Measurements from ENCODE around the gene SKA2. TPM values are rescaled to one million over a fixed set of nuclear protein-coding genes. Genes with fewer than 3 reads are reported as not detected.

SKA2 gene
- total and polyA plus RNA-seq, 10 of the 15 experiments (the other 5 are each of a cell fraction or from before 2014, with no cell fraction given) = 40.3 to 137 (median 112) TPM

DNA sequence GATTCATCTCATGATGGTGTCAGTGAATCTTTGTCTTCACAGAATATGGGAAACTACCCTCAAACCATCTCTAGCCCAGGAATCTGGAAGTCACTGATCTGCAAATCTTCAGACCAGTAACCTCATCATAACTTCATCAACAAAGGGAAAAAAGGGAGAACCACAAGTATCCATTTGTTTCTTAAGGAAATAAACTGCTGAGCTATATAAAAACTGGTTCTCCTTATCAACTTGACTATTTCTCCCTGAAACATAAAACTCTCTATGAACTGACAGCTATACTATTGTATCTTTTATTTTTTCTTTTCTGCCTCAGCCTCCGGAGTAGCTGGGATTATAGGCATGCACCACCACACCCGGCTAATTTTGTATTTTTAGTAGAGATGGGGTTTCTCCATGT is 87.6 kb downstream of the SKA2 start (continued):
- TF ChIP-seq, protein P1, sequence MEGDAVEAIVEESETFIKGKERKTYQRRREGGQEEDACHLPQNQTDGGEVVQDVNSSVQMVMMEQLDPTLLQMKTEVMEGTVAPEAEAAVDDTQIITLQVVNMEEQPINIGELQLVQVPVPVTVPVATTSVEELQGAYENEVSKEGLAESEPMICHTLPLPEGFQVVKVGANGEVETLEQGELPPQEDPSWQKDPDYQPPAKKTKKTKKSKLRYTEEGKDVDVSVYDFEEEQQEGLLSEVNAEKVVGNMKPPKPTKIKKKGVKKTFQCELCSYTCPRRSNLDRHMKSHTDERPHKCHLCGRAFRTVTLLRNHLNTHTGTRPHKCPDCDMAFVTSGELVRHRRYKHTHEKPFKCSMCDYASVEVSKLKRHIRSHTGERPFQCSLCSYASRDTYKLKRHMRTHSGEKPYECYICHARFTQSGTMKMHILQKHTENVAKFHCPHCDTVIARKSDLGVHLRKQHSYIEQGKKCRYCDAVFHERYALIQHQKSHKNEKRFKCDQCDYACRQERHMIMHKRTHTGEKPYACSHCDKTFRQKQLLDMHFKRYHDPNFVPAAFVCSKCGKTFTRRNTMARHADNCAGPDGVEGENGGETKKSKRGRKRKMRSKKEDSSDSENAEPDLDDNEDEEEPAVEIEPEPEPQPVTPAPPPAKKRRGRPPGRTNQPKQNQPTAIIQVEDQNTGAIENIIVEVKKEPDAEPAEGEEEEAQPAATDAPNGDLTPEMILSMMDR (IDR thresholded peaks at IDR 0.05 in 2 of 3, conservative IDR thresholded peaks at IDR 0.05 in 1 of 3; ENCODE audit: control insufficient read depth in 2 of 3, extremely low read depth in 1 of 3, insufficient read depth in 1 of 3, low read depth in 3 of 3, low read length in 3 of 3) = no peak
- TF ChIP-seq ZNF274 (IDR thresholded peaks at IDR 0.05; ENCODE audit: insufficient read depth, insufficient read length) = no peak
- no peak for TF ChIP-seq YY1 (IDR thresholded peaks at IDR 0.05; ENCODE audit: low read depth, low read length)
- TF ChIP-seq, protein P2, sequence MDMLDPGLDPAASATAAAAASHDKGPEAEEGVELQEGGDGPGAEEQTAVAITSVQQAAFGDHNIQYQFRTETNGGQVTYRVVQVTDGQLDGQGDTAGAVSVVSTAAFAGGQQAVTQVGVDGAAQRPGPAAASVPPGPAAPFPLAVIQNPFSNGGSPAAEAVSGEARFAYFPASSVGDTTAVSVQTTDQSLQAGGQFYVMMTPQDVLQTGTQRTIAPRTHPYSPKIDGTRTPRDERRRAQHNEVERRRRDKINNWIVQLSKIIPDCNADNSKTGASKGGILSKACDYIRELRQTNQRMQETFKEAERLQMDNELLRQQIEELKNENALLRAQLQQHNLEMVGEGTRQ (IDR thresholded peaks at IDR 0.05; ENCODE audit: borderline replicate concordance, low read depth, low read length) = no peak
- no peak for TF ChIP-seq SREBF1 (IDR thresholded peaks at IDR 0.05; ENCODE audit: low read length)
- TF ChIP-seq TCF7 (IDR thresholded peaks at IDR 0.05; ENCODE audit: borderline replicate concordance) = no peak

DNA sequence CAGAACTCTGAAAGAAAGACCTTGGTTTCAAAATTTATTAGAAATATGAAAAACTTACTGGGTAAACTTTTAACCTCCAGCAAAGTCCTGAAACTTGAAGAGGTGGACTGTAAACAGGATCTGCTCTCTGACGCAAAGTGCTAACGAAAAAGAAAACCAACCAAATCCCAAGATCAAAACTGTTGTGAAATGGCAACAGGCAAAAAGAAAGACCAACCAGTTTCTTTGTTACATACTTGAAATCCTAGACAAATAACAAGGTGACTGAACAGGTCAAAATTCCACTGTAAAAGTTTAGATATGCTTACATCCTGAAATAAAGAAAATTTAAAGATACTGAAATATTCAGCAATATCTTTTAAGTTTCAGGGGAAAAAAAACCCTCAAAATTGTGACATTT is 92.5 kb downstream of the SKA2 start:
- in situ Hi-C loops (cut with MboI) = no loop called here
- TF ChIP-seq NBN (IDR thresholded peaks at IDR 0.05) (no peak), YY1 (IDR thresholded peaks at IDR 0.05; ENCODE audit: low read depth, low read length) (no peak), ETV6 (conservative IDR thresholded peaks at IDR 0.05 in 1 of 2, IDR thresholded peaks at IDR 0.05 in 1 of 2; ENCODE audit: borderline replicate concordance in 1 of 2, low read depth in 1 of 2) (peak in 1 of 2 experiments; percentile 84; a peak in 1 of 4 replicates), ASH2L (IDR thresholded peaks at IDR 0.05; ENCODE audit: borderline replicate concordance, low read depth) (no peak)
- no peaks in the 10 kb centered on the region for H3K9me3 ChIP-seq (replicated peaks; ENCODE audit: control insufficient read depth, insufficient read depth, low read length)
- no peak for DNase-seq (ENCODE audit: low read depth, low spot score)
- H2AFZ ChIP-seq (ENCODE audit: control insufficient read depth, low read depth, low read length) = no peak overlapping the region
- WGBS (ENCODE audit: insufficient coverage, insufficient replicate concordance, low lambda C conversion rate, missing lambda C conversion rate) = 76% methylated on average over 2 of the region's 2 CpGs
- ChIA-PET POLR2A (no interaction called here), SMC1A (ENCODE audit: uncharacterized antibody, unreplicated experiment) (no interaction called here), CTCF (no interaction called here), RAD21 (ENCODE audit: unreplicated experiment) (no interaction called here)
- no peak overlapping the region for H3K4me3 ChIP-seq
- no peak overlapping the region for H3K4me2 ChIP-seq (ENCODE audit: control insufficient read depth, insufficient read depth)
- intact Hi-C loops (cut with micrococcal nuclease; ENCODE audit: unreplicated experiment) = no loop called here
- BruUV-seq (replicated peaks) = no TSS peak
- H3K4me1 ChIP-seq (ENCODE audit: control insufficient read depth, insufficient read depth, low read length) = no peaks in the 10 kb centered on the region
- H3K79me2 ChIP-seq (ENCODE audit: control insufficient read depth, insufficient read depth, low read length) = no peaks in the 10 kb centered on the region
- no peak for ATAC-seq
- no peaks in the 10 kb centered on the region for H3K27me3 ChIP-seq (replicated peaks in 1 of 2; ENCODE audit: control insufficient read depth in 2 of 2, insufficient read depth in 2 of 2, low read length in 1 of 2)
- H3K27ac ChIP-seq (ENCODE audit: control insufficient read depth, insufficient read depth) = no peak overlapping the region
- peaks cover 3% of the 10 kb centered on the region in 2 experiments; a peak in 3 of 4 replicates for H3K36me3 ChIP-seq (ENCODE audit: control insufficient read depth in 2 of 2, insufficient read depth in 2 of 2, low read length in 1 of 2)
- no peaks in the 10 kb centered on the region for H4K20me1 ChIP-seq (ENCODE audit: control insufficient read depth, insufficient read depth)
- no peak for FAIRE-seq
- no peak overlapping the region for H3K9ac ChIP-seq (ENCODE audit: control insufficient read depth, insufficient read depth, low read length)

MicroRNA genes within 50 kb of the gene (microRNA counts, 767-probe panel; counts per million panel counts)
- microRNA hsa-miR-301a-3p (2,627 counts per million, percentile 85 among the panel's probes with 10 or more counts), microRNA hsa-miR-454-3p (2,553 counts per million, percentile 84 among the panel's probes with 10 or more counts)

Small RNA genes lying within 50 kb of the gene (microRNA-seq; reads per million reads assigned to microRNA genes)
- gene MIR301A (62.7 reads per million, percentile 69 among the genes with 10 or more reads in this experiment), gene MIR454 (4,292 reads per million, percentile 94 among the genes with 10 or more reads in this experiment)

Small RNA genes lying within 50 kb of the gene (small RNA-seq; reads per million reads assigned to genes)
- 363 reads per million, percentile 99 among the genes with 10 or more reads in this experiment for gene MIR301A
- 177 reads per million, percentile 99 among the genes with 10 or more reads in this experiment for gene MIR454
- not detected for gene RNU2-58P

Other genes with a start within 250 kb of the SKA2 start
- gene TRIM37, start 48.3 kb downstream of the SKA2 start, total RNA-seq (2014; rRNA removed) = 17.7 and 19.7 TPM in 2 replicates
- gene TRIM37, start 48.3 kb downstream of the SKA2 start, total RNA-seq (2014; rRNA removed; fragmentation: Illumina TruSeq; extraction: Trizol) = 19.4 and 19.7 TPM in 2 replicates
- 17.9 and 20.6 TPM in 2 replicates for gene TRIM37, start 48.3 kb downstream of the SKA2 start, total RNA-seq (2021)
- gene TRIM37, start 48.3 kb downstream of the SKA2 start, polyA plus RNA-seq (2011; rRNA removed) = 18.6 and 24.4 TPM in 2 replicates
- gene TRIM37, start 48.3 kb downstream of the SKA2 start, polyA plus RNA-seq (2014; fragmentation: Illumina TruSeq; extraction: Trizol) = 16.4 and 21.2 TPM in 2 replicates
- 1 to 10 TPM; 4.8 to 6.7 TPM for gene TRIM37, start 48.3 kb downstream of the SKA2 start, polyA plus RNA-seq (2014; fragmentation: Nextera tagmentation; extraction: Ambion mirVana)
- 11.7 and 13.3 TPM in 2 replicates for gene TRIM37, start 48.3 kb downstream of the SKA2 start, polyA plus RNA-seq (2014; rRNA removed)
- 10 to 100 TPM; 18.6 to 19.6 TPM for gene TRIM37, start 48.3 kb downstream of the SKA2 start, polyA plus RNA-seq (2016; fragmentation: Nextera tagmentation; extraction: Ambion mirVana)
- gene PRR11, start 560 bp upstream of the SKA2 start, total RNA-seq (2014; rRNA removed) = 20.8 and 21.2 TPM in 2 replicates
- 73.9 and 74.4 TPM in 2 replicates for gene PRR11, start 560 bp upstream of the SKA2 start, total RNA-seq (2014; rRNA removed; fragmentation: Illumina TruSeq; extraction: Trizol)
- 51.3 and 54.0 TPM in 2 replicates for gene PRR11, start 560 bp upstream of the SKA2 start, total RNA-seq (2021)
- gene PRR11, start 560 bp upstream of the SKA2 start, polyA plus RNA-seq (2011; rRNA removed) = 78.3 and 95.1 TPM in 2 replicates
- gene PRR11, start 560 bp upstream of the SKA2 start, polyA plus RNA-seq (2014; fragmentation: Illumina TruSeq; extraction: Trizol) = 97.0 and 99.8 TPM in 2 replicates
- 10 to 100 TPM; 32.6 to 49.8 TPM for gene PRR11, start 560 bp upstream of the SKA2 start, polyA plus RNA-seq (2014; fragmentation: Nextera tagmentation; extraction: Ambion mirVana)
- gene PRR11, start 560 bp upstream of the SKA2 start, polyA plus RNA-seq (2014; rRNA removed) = 46.8 and 49.7 TPM in 2 replicates
- gene PRR11, start 560 bp upstream of the SKA2 start, polyA plus RNA-seq (2016; fragmentation: Nextera tagmentation; extraction: Ambion mirVana) = 10 to 100 TPM; 39.8 to 46.2 TPM
- gene SMG8, start 54.8 kb upstream of the SKA2 start, total RNA-seq (2014; rRNA removed) = 17.5 and 20.0 TPM in 2 replicates
- gene SMG8, start 54.8 kb upstream of the SKA2 start, total RNA-seq (2014; rRNA removed; fragmentation: Illumina TruSeq; extraction: Trizol) = 17.3 and 17.7 TPM in 2 replicates
- gene SMG8, start 54.8 kb upstream of the SKA2 start, total RNA-seq (2021) = 13.6 and 14.6 TPM in 2 replicates
- 15.6 and 16.9 TPM in 2 replicates for gene SMG8, start 54.8 kb upstream of the SKA2 start, polyA plus RNA-seq (2011; rRNA removed)
- 15.6 and 18.9 TPM in 2 replicates for gene SMG8, start 54.8 kb upstream of the SKA2 start, polyA plus RNA-seq (2014; fragmentation: Illumina TruSeq; extraction: Trizol)
- 1 to 10 TPM; 2.8 to 3.8 TPM for gene SMG8, start 54.8 kb upstream of the SKA2 start, polyA plus RNA-seq (2014; fragmentation: Nextera tagmentation; extraction: Ambion mirVana)
- gene SMG8, start 54.8 kb upstream of the SKA2 start, polyA plus RNA-seq (2014; rRNA removed) = 10.3 and 11.1 TPM in 2 replicates
- 10 to 100 TPM; 15.8 to 16.8 TPM for gene SMG8, start 54.8 kb upstream of the SKA2 start, polyA plus RNA-seq (2016; fragmentation: Nextera tagmentation; extraction: Ambion mirVana)
- 0.56 and 0.65 TPM in 2 replicates for gene GDPD1, start 65.3 kb upstream of the SKA2 start, total RNA-seq (2014; rRNA removed)
- 0.81 and 1.3 TPM in 2 replicates for gene GDPD1, start 65.3 kb upstream of the SKA2 start, total RNA-seq (2014; rRNA removed; fragmentation: Illumina TruSeq; extraction: Trizol)
- gene GDPD1, start 65.3 kb upstream of the SKA2 start, total RNA-seq (2021) = 0.64 and 0.74 TPM in 2 replicates
- 1.6 and 3.3 TPM in 2 replicates for gene GDPD1, start 65.3 kb upstream of the SKA2 start, polyA plus RNA-seq (2011; rRNA removed)
- 0.88 and 1.6 TPM in 2 replicates for gene GDPD1, start 65.3 kb upstream of the SKA2 start, polyA plus RNA-seq (2014; fragmentation: Illumina TruSeq; extraction: Trizol)
- under 1 TPM; 0.18 to 0.40 TPM for gene GDPD1, start 65.3 kb upstream of the SKA2 start, polyA plus RNA-seq (2014; fragmentation: Nextera tagmentation; extraction: Ambion mirVana)
- gene GDPD1, start 65.3 kb upstream of the SKA2 start, polyA plus RNA-seq (2014; rRNA removed) = 0.34 and 0.79 TPM in 2 replicates
- gene GDPD1, start 65.3 kb upstream of the SKA2 start, polyA plus RNA-seq (2016; fragmentation: Nextera tagmentation; extraction: Ambion mirVana) = under 1 TPM; 0.54 to 0.64 TPM
- gene YPEL2, start 176.5 kb upstream of the SKA2 start, total RNA-seq (2014; rRNA removed) = 0.45 and 0.71 TPM in 2 replicates
- 0.63 and 0.64 TPM in 2 replicates for gene YPEL2, start 176.5 kb upstream of the SKA2 start, total RNA-seq (2014; rRNA removed; fragmentation: Illumina TruSeq; extraction: Trizol)
- gene YPEL2, start 176.5 kb upstream of the SKA2 start, total RNA-seq (2021) = 0.69 and 0.92 TPM in 2 replicates
- 8.1 and 8.3 TPM in 2 replicates for gene YPEL2, start 176.5 kb upstream of the SKA2 start, polyA plus RNA-seq (2011; rRNA removed)
- 0.55 and 0.76 TPM in 2 replicates for gene YPEL2, start 176.5 kb upstream of the SKA2 start, polyA plus RNA-seq (2014; fragmentation: Illumina TruSeq; extraction: Trizol)
- gene YPEL2, start 176.5 kb upstream of the SKA2 start, polyA plus RNA-seq (2014; fragmentation: Nextera tagmentation; extraction: Ambion mirVana) = under 1 TPM; 0.11 to 0.18 TPM
- 0.41 and 0.47 TPM in 2 replicates for gene YPEL2, start 176.5 kb upstream of the SKA2 start, polyA plus RNA-seq (2014; rRNA removed)
- under 1 TPM; 0.15 to 0.51 TPM for gene YPEL2, start 176.5 kb upstream of the SKA2 start, polyA plus RNA-seq (2016; fragmentation: Nextera tagmentation; extraction: Ambion mirVana)